ENCODE results near the gene DCAF4L1. TPM values are rescaled to one million over a fixed set of nuclear protein-coding genes. Genes with fewer than 3 reads are reported as not detected.

Gene DCAF4L1
- total and polyA plus RNA-seq, 2 of the 4 experiments (the other 2 are of a cell fraction) = 0.07 to 0.18 TPM

DNA sequence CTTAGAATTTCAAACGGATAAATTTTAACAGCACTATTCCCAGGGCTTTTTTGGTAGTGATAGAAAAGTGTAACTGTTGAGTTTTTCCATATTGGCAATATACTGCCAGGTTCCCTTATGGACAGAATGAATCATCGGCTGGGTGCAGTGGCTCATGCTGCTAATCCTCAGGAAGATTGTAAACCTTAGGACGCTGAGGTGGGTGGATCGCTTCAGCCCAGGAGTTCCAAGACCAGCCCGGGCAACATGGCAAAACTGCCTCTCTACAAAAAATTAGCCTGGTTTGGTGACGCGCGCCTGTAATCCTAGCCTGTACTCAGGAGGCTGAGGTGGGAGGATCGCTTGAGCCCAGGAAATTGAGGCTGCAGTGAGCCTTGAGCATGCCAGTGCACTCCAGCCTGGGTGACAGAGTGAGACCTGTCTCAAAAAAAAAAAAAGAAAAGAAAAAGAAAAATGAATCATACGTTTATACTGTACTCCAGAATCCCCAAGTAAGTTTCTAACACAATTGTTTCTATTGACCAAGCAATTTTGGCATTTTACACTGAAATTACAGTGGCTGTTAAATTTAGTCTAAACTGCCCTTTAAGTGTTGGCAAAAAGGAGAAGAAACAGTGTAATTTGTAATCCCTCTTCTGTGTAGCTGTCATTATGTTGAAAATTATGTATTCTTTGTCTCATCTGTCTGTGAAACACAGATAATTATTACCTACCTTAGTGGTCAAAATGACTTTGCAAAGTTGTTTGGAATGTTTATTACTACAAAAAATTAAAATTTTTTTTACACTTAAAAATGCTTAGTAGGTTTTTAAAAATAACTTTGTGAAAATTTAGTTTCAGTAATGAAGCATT, 10.6 kb downstream of the DCAF4L1 start:
- H2BK20ac ChIP-seq (ENCODE audit: low read depth, low read length) = no peak overlapping the region
- no peak overlapping the region for H2AK9ac ChIP-seq (replicated peaks; ENCODE audit: low read depth, low read length, poor library complexity)
- no peak overlapping the region for H4K8ac ChIP-seq (ENCODE audit: low read depth in 2 of 2, low read length in 2 of 2)
- no peak overlapping the region for H2AK5ac ChIP-seq (ENCODE audit: low read depth, low read length)
- no peak overlapping the region for H3K4ac ChIP-seq (ENCODE audit: low read depth, low read length)
- no peak overlapping the region for H3K9ac ChIP-seq (ENCODE audit: low read depth, low read length)
- H3K4me2 ChIP-seq (ENCODE audit: low read depth, low read length) = peak overlapping the region; percentile 55
- in situ Hi-C loops (cut with MboI; ENCODE audit: low sequenced_read_pairs) (no loop called here), intact Hi-C loops (cut with micrococcal nuclease) (no loop called here), dilution Hi-C loops (cut with HindIII; ENCODE audit: low sequenced_read_pairs, unreplicated experiment) (no loop called here)
- H3K27me3 ChIP-seq (ENCODE audit: control insufficient read depth, insufficient read depth, low read length) = no peaks in the 10 kb centered on the region
- H4K5ac ChIP-seq (ENCODE audit: low read depth, low read length) = no peak overlapping the region
- H4K91ac ChIP-seq (ENCODE audit: insufficient read depth, low read depth, low read length) = no peak overlapping the region
- POLR2A ChIA-PET (ENCODE audit: unreplicated experiment) = no interaction called here
- H2BK15ac ChIP-seq (ENCODE audit: low read depth, low read length) = no peak overlapping the region
- no peak overlapping the region for H3K23ac ChIP-seq (ENCODE audit: low read depth, low read length)
- no peak overlapping the region for H3K4me3 ChIP-seq (ENCODE audit: insufficient read depth, low read depth, low read length)
- H3K27ac ChIP-seq (ENCODE audit: insufficient read depth, low read length) = no peak overlapping the region
- no peak overlapping the region for H2BK5ac ChIP-seq (ENCODE audit: low read depth, low read length, poor library complexity, severe bottlenecking)
- no peaks in the 10 kb centered on the region for H3K36me3 ChIP-seq (ENCODE audit: control insufficient read depth, insufficient read depth, low read length)
- H4K20me1 ChIP-seq (ENCODE audit: insufficient read depth, low read length) = peaks cover 7% of the 10 kb centered on the region
- H3K4me1 ChIP-seq (ENCODE audit: control insufficient read depth, insufficient read depth, low read length) = peaks cover 5% of the 10 kb centered on the region
- H3K9me3 ChIP-seq (ENCODE audit: control insufficient read depth, insufficient read depth, low read length) = no peaks in the 10 kb centered on the region
- TF ChIP-seq MAFK (IDR thresholded peaks at IDR 0.05; ENCODE audit: low read depth, low read length) = no peak
- no peak for TF ChIP-seq BHLHE40 (IDR thresholded peaks at IDR 0.05; ENCODE audit: low read depth, low read length)
- TF ChIP-seq MAZ (IDR thresholded peaks at IDR 0.05; ENCODE audit: borderline replicate concordance, low read depth, low read length) = no peak
- no peak for TF ChIP-seq NFE2L2 (IDR thresholded peaks at IDR 0.05; ENCODE audit: low read depth, low read length)
- no peak for TF ChIP-seq FOS (IDR thresholded peaks at IDR 0.05; ENCODE audit: low read depth, low read length)
- TF ChIP-seq ELK1 (IDR thresholded peaks at IDR 0.05; ENCODE audit: borderline replicate concordance, low read depth, low read length) = no peak
- H3K79me1 ChIP-seq (ENCODE audit: low read depth in 1 of 2, low read length in 2 of 2) = peaks cover 20 to 44% of the 10 kb centered on the region in 2 experiments
- H3K9me1 ChIP-seq (ENCODE audit: insufficient read depth, low read length) = peaks cover 5% of the 10 kb centered on the region; the same call in 1 of the 2 replicates
- CTCF ChIA-PET = no interaction called here
- DNase-seq = peak; percentile 23
- H2AFZ ChIP-seq (replicated peaks; ENCODE audit: low read length, poor library complexity) = no peak overlapping the region
- no peak for ATAC-seq (ENCODE audit: low read depth)
- no CpG with 5 or more reads among the region's 10 CpGs for WGBS, 2 experiments (ENCODE audit: extremely low coverage in 2 of 2, insufficient read length in 1 of 2)
- H3K56ac ChIP-seq (ENCODE audit: extremely low read depth, insufficient read depth, low read length) = no peak overlapping the region
- no TSS peak for BruUV-seq (replicated peaks)
- H3K18ac ChIP-seq (ENCODE audit: low read depth, low read length) = no peak overlapping the region
- H3K14ac ChIP-seq (replicated peaks; ENCODE audit: low read depth, low read length) = no peak overlapping the region
- H2BK120ac ChIP-seq (ENCODE audit: low read depth, low read length) = no peak overlapping the region

All from IMR-90 (cell line).